Testis (tissue), 2 donors: ENCODE data around the gene TNS3.

Experiments
- POLR2A ChIP-seq: fragments of 450-650 bp; IDR thresholded peaks from one replicate; pipeline ENCODE4 v1.6.1; 2017; ENCODE audit warnings: antibody characterized with exemption, mild to moderate bottlenecking, moderate library complexity
- TF ChIP-seq, protein P1 (sequence below), 3 experiments: fragments of 450-650 bp in 2 of 3; fragments of 200-600 bp in 1 of 3; sonication (generic) in 1 of 3; IDR thresholded peaks; one replicate each; pipeline ENCODE4 v1.5.1; 2016 to 2019; ENCODE audit warnings: antibody characterized with exemption in 3 of 3, mild to moderate bottlenecking in 2 of 3, moderate library complexity in 1 of 3

DNA sequence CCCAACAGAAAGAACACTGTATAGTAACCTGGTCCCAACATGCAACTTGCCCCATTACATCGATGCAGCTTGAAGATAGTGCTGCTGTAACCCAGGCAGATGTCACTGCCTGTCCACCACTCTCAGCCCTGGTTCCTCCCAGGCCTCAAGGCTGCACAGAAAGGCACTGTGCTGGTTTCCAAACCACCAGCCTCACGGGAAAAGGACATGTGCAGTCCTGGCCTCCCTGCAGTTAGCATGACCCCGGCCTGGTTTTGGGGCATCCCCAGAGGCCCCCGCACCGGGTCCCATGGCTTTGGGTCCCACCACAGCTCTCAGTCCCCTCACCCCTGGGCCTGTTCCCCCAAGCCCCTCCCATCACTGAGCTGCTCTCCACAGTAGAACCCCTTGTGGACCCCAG lies 214.5 kb downstream of the TNS3 start:
- TF ChIP-seq, protein P1, sequence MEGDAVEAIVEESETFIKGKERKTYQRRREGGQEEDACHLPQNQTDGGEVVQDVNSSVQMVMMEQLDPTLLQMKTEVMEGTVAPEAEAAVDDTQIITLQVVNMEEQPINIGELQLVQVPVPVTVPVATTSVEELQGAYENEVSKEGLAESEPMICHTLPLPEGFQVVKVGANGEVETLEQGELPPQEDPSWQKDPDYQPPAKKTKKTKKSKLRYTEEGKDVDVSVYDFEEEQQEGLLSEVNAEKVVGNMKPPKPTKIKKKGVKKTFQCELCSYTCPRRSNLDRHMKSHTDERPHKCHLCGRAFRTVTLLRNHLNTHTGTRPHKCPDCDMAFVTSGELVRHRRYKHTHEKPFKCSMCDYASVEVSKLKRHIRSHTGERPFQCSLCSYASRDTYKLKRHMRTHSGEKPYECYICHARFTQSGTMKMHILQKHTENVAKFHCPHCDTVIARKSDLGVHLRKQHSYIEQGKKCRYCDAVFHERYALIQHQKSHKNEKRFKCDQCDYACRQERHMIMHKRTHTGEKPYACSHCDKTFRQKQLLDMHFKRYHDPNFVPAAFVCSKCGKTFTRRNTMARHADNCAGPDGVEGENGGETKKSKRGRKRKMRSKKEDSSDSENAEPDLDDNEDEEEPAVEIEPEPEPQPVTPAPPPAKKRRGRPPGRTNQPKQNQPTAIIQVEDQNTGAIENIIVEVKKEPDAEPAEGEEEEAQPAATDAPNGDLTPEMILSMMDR (IDR thresholded peaks at IDR 0.05): no peak
- no peak for TF ChIP-seq POLR2A
